GM19324 (cell line): Measurements from ENCODE around the gene PIGT.
A peak's percentile ranks its signal among the peaks of the same experiment; 100 is the strongest.

ENCODE experiments used
- ATAC-seq: cut with Tn5 transposase; IDR thresholded peaks from one replicate; pipeline ENCODE4 v1.9.1; 2021; ENCODE audit warnings: mild to moderate bottlenecking, moderate library complexity; ENCODE audit not compliant: unreplicated experiment, low FRiP score

The PIGT gene

GRCh38 chr20:45399018-45399417 lies 16.9 kb upstream of the PIGT start:
- no peak for ATAC-seq

GRCh38 chr20:45400346-45401031 lies 15.5 kb upstream of the PIGT start:
- no peak for ATAC-seq

- ATAC-seq, result no peak
These were observed 13.0 kb upstream of the PIGT start for GRCh38 chr20:45402946-45403345.

- ATAC-seq, result no peak
These were observed 11.5 kb upstream of the PIGT start for GRCh38 chr20:45404438-45404837.

GRCh38 chr20:45405571-45406259 lies 10.2 kb upstream of the PIGT start:
- ATAC-seq, result no peak

- ATAC-seq, result no peak
These were observed 9.5 kb upstream of the PIGT start for GRCh38 chr20:45406260-45407066.

GRCh38 chr20:45407067-45407745 lies 8.7 kb upstream of the PIGT start:
- ATAC-seq, result no peak

GRCh38 chr20:45407783-45408645 lies 7.9 kb upstream of the PIGT start, which contains the start of gene DBNDD2:
TSS of gene DBNDD2 (plus strand) at chr20:45408289. CDS start at chr20:45408468, 179 bp downstream.
- no peak for ATAC-seq

GRCh38 chr20:45408646-45409213 lies 7.2 kb upstream of the PIGT start:
- ATAC-seq, result no peak

GRCh38 chr20:45409521-45410272 lies 6.2 kb upstream of the PIGT start:
- no peak for ATAC-seq

GRCh38 chr20:45410887-45411286 lies 5.1 kb upstream of the PIGT start:
- ATAC-seq, result no peak

GRCh38 chr20:45412653-45413052 lies 3.3 kb upstream of the PIGT start:
- no peak for ATAC-seq

- no peak for ATAC-seq
These were observed 2.5 kb upstream of the PIGT start for GRCh38 chr20:45413479-45413878.

- ATAC-seq, result no peak
These were observed 976 bp downstream of the PIGT start for GRCh38 chr20:45416917-45417316.

GRCh38 chr20:45419188-45420091 lies 3.5 kb downstream of the PIGT start:
- ATAC-seq, result peak; percentile 58

- no peak for ATAC-seq
These were observed 4.2 kb downstream of the PIGT start for GRCh38 chr20:45420125-45420524.

GRCh38 chr20:45423700-45424099 lies 7.8 kb downstream of the PIGT start:
- ATAC-seq, result no peak

- no peak for ATAC-seq
These were observed 9.6 kb downstream of the PIGT start for GRCh38 chr20:45425561-45425960.
